Gastrocnemius medialis (tissue), 4 donors: ENCODE results near the gene SEC24C. TPM values are rescaled to one million over a fixed set of nuclear protein-coding genes. Genes with fewer than 3 reads are reported as not detected.

Source experiments
- ATAC-seq, 2 donors: fragments of 150-250 bp; one replicate each; pipeline ENCODE4 v1.9.1; 2016
- DNase-seq, 2 donors: peaks; one replicate each; pipeline ENCODE4 v3.0.0-alpha.2; 2019
- H3K27ac ChIP-seq, 4 donors: fragments of 200-600 bp; sonication (generic); 1 replicate in 1 of 4; 2 replicates in 3 of 4; pipeline ENCODE4 v1.5.1; 2016 to 2018; ENCODE audit warnings: mild to moderate bottlenecking in 2 of 4, moderate library complexity in 1 of 4
- H3K27me3 ChIP-seq, 3 donors: fragments of 200-600 bp; sonication (generic) in 2 of 3; 1 replicate in 1 of 3; 2 replicates in 2 of 3; pipeline versions ENCODE4 v1.5.1 to v1.6.0; 2016 to 2019; ENCODE audit warnings: mild to moderate bottlenecking in 1 of 3, moderate library complexity in 1 of 3
- H3K36me3 ChIP-seq, 2 donors: fragments of 200-600 bp; sonication (generic) in 1 of 2; one replicate each; pipeline ENCODE4 v1.5.1; 2017 to 2018
- H3K4me1 ChIP-seq, 2 donors: fragments of 200-600 bp; sonication (generic) in 1 of 2; one replicate each; pipeline ENCODE4 v1.5.1; 2016 to 2017; ENCODE audit warnings: mild to moderate bottlenecking in 2 of 2
- H3K4me3 ChIP-seq, 4 donors: fragments of 200-600 bp; sonication (generic) in 3 of 4; 1 replicate in 1 of 4; 2 replicates in 3 of 4; pipeline ENCODE4 v1.5.1; 2016 to 2019; ENCODE audit warnings: mild to moderate bottlenecking in 2 of 4
- H3K9me3 ChIP-seq, 3 donors: fragments of 200-600 bp; sonication (generic) in 2 of 3; 1 replicate in 1 of 3; 2 replicates in 2 of 3; pipeline ENCODE4 v1.5.1; 2016 to 2019
- CTCF ChIP-seq, 5 experiments: fragments of 450-650 bp in 3 of 5; fragments of 200-600 bp in 2 of 5; sonication (generic) in 2 of 5; IDR thresholded peaks in 4 of 5; conservative IDR thresholded peaks in 1 of 5; 1 replicate in 4 of 5; 2 replicates in 1 of 5; pipeline ENCODE4 v1.5.1; 2016 to 2019; ENCODE audit warnings: antibody characterized with exemption in 5 of 5, mild to moderate bottlenecking in 3 of 5, moderate library complexity in 3 of 5
- POLR2A ChIP-seq, 2 donors: fragments of 450-650 bp; IDR thresholded peaks; one replicate each; pipeline ENCODE4 v1.6.1; 2017; ENCODE audit warnings: antibody characterized with exemption in 2 of 2, mild to moderate bottlenecking in 2 of 2, moderate library complexity in 2 of 2
- in situ Hi-C, 4 donors: fragments of 200-750 bp; cut with MboI; loops; one replicate each; pipeline versions ENCODE4 v1.15.0 to v1.8.0; 2017; ENCODE audit warnings: low sequenced_read_pairs in 4 of 4
- intact Hi-C: fragments of 100-400 bp; cut with DNase I; formaldehyde crosslinking; loops from one replicate; pipeline ENCODE4 v1.15.1; 2023; ENCODE audit warnings: low total_unique reads
- total RNA-seq, 4 donors: library from RNA; depleted of rRNA; stranded (reverse); fragments of >200 nt; gene quantifications; one replicate each; pipeline versions ENCODE4 v1.1.0 to v1.2.3, GENCODE V29; 2016

The SEC24C gene
- total RNA-seq, 4 donors from 2014 or later, result 43.6 to 90.5 (median 69.6) TPM

- DNase-seq (peak; percentile 43 to 82), ATAC-seq (peak; percentile 40 to 72)
- Histone ChIP-seq H3K36me3 (peaks cover 0 to 28% of the 10 kb centered on the region in 2 donors), H3K27me3 (no peaks in the 10 kb centered on the region), H3K27ac (peak overlapping the region; percentile 40 to 82 (median 78)), H3K4me3 (no peak overlapping the region), H3K9me3 (no peaks in the 10 kb centered on the region), H3K4me1 (peaks cover 11 to 26% of the 10 kb centered on the region in 2 donors)
- no peak for TF ChIP-seq CTCF (IDR thresholded peaks at IDR 0.05 in 4 of 5, conservative IDR thresholded peaks at IDR 0.05 in 1 of 5)
- no peak for TF ChIP-seq POLR2A (IDR thresholded peaks at IDR 0.05)
- intact Hi-C loops, result no loop called here
- in situ Hi-C loops, result no loop called here
Observed at GRCh38 chr10:73819513-73820093, 75.4 kb downstream of the SEC24C start.

Other genes starting within 250 kb of the SEC24C start
- gene PPP3CB, start 248.3 kb upstream of the SEC24C start, total RNA-seq, result 10 to 100 TPM; 60.1 to 91.6 (median 68.7) TPM
- 100 to 1,000 TPM in 3 of 4 donors, 10 to 100 TPM in 1; 89.8 to 276 (median 154) TPM for gene USP54, start 153.0 kb upstream of the SEC24C start, total RNA-seq
- 1,000 to 10,000 TPM in 2 of 4 donors, 100 to 1,000 TPM in 2; 560 to 1,364 (median 992) TPM for gene MYOZ1, start 102.9 kb upstream of the SEC24C start, total RNA-seq
- gene SYNPO2L, start 88.3 kb upstream of the SEC24C start, total RNA-seq, result 100 to 1,000 TPM in 1 of 4 donors, 10 to 100 TPM in 3; 26.8 to 117 (median 46.8) TPM
- 1 to 10 TPM; 1.6 to 4.1 (median 3.1) TPM for gene AGAP5, start 46.3 kb upstream of the SEC24C start, total RNA-seq
- 10 to 100 TPM; 25.3 to 41.8 (median 32.7) TPM for gene CHCHD1, start 37.7 kb downstream of the SEC24C start, total RNA-seq
- 10 to 100 TPM; 52.6 to 81.4 (median 78.9) TPM for gene ZSWIM8, start 41.2 kb downstream of the SEC24C start, total RNA-seq
- gene NDST2, start 67.2 kb downstream of the SEC24C start, total RNA-seq, result 10 to 100 TPM in 1 of 4 donors, 1 to 10 TPM in 3; 7.8 to 21.7 (median 9.2) TPM
- gene CAMK2G, start 130.2 kb downstream of the SEC24C start, total RNA-seq, result 10 to 100 TPM; 48.6 to 67.5 (median 51.7) TPM
- gene PLAU, start 166.8 kb downstream of the SEC24C start, total RNA-seq, result 1 to 10 TPM in 3 of 4 donors, under 1 TPM in 1; 0.83 to 5.0 (median 2.3) TPM